AG09319 (cell line): ENCODE results near the gene ELL3.
"Not testable (repeated sequence)": the region's sequence is repeated elsewhere in the genome, so short reads cannot be mapped to it uniquely, and the experiment has no call there.

Source experiments
- DNase-seq: peaks from one replicate; pipeline ENCODE4 v3.0.0-alpha.2; 2010; ENCODE audit warnings: low read depth; ENCODE audit errors: extremely low read depth
- TF ChIP-seq, protein P1 (sequence below): IDR thresholded peaks from 2 replicates; pipeline ENCODE4 v1.5.1; 2011; ENCODE audit warnings: low read depth, mild to moderate bottlenecking, inconsistent platforms, low read length, moderate library complexity

The ELL3 gene

DNA sequence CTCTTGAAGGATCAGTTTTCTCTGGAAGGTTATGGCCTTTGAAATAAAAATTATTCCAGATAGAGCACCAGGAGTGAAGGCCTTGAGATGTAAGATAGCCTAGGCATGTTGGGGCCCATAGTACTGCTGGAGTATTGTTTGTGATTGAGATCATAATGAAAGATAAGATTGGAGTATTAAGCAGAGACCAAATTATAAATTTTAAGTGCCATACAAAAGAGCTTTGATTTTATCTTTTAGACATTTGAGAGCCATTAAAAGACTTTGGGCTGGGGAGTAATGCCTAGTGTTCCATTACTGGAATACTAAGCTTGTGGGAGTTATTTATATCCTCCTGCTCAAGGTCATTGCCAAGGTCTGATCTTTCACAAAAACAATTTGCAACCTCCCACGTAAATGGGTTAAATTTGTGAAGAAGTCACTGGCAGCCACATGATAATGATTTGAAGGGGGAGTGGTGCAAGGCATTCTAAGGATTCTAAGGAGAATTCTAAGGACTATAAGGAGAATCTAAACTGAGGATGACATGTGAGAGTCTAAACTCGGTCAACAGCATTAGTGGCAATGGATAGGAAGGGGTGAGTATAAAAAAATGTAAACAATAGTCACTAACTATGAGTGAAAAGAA is 12.8 kb downstream of the ELL3 start:
- TF ChIP-seq, protein P1, sequence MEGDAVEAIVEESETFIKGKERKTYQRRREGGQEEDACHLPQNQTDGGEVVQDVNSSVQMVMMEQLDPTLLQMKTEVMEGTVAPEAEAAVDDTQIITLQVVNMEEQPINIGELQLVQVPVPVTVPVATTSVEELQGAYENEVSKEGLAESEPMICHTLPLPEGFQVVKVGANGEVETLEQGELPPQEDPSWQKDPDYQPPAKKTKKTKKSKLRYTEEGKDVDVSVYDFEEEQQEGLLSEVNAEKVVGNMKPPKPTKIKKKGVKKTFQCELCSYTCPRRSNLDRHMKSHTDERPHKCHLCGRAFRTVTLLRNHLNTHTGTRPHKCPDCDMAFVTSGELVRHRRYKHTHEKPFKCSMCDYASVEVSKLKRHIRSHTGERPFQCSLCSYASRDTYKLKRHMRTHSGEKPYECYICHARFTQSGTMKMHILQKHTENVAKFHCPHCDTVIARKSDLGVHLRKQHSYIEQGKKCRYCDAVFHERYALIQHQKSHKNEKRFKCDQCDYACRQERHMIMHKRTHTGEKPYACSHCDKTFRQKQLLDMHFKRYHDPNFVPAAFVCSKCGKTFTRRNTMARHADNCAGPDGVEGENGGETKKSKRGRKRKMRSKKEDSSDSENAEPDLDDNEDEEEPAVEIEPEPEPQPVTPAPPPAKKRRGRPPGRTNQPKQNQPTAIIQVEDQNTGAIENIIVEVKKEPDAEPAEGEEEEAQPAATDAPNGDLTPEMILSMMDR: no peak
- no peak for DNase-seq

DNA sequence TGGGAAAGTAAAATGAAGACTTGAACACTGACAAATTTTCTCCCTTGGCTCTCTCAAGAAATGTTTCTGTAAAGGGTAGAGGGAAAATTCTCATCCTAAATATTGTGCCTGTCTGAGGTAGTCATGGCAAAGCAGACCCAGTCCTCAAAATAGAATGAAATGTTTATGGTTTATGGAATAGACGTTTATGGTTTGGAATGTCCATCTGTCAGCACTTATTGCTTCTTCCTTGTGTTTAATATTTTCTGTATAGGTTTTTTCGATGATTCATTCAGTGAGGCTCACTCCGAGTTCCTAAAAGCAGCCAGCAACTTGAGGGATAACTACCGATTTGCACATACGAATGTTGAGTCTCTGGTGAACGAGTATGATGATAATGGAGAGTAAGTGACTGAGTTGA is 13.9 kb downstream of the ELL3 start:
- TF ChIP-seq, protein P1: no peak
- DNase-seq: no peak

DNA sequence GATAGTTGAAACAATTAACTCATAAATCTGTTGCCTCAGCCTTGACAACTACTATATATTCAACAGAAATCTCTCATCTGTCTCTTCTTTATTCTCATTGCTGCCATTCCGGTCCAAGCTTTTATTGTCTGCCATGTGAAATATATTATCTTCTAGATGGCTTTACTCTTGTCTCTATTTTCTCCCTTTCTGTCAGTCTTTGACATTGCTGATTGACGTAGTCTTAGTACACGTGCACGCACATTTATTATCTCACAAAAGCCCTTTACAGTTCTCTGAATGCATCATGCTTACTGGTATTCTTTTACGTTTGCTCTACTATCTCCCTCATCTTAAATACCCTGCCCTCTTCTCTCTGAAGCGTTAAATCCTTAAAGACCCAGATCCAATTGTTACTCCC is 24.9 kb downstream of the ELL3 start:
- TF ChIP-seq, protein P1: no peak
- DNase-seq: no peak

DNA sequence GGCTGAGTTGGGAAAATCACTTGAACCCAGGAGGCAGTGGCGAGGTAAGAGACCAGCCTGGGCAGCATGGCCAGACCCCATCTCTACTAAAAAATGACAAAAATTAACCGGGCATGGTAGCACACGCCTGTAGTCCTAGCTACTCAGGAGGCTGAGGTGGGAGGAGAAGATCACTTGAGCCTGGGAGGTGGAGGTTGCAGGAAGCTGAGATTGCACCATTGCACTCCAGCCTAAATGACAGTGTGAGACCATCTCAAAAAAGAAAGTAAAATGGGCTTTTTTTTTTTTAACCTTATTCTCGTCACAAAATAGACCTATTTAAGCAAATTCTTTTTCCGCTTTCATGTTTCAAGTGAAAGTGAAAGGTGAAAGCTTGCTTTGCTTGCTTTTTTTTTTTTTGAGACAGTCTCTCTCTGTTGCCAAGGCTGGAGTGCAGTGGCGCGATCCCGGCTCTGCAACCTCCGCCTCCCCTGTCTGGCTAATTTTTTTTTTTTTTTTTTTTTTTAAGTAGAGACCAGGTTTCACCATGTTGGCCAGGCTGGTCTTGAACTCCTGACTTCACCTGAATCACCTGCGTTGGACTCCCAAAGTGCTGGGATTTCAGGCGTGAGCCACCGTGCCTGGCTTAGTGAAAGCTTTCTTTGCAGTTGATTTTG is 26.9 kb downstream of the ELL3 start:
- TF ChIP-seq, protein P1: no peak
- no peak for DNase-seq

DNA sequence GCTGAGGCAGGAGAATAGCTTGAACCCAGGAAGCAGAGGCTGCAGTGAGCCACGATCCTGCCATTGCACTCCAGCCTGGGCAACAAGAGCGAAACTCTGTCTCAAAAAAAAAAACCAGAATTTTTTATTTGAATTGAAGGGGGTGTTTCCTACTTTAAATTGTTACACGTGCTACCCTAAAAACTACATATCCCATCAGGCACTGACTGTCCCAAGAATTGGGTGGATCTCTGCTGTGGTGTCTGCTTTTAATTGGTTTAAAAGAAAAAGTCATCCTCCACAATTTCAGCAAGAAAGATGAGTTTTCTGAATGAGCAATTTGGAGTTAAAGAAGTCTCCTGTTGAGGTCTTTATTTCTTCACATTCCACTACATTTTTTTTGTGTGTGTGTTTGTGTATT is 28.4 kb downstream of the ELL3 start:
- no peak for DNase-seq
- TF ChIP-seq, protein P1: no peak

DNA sequence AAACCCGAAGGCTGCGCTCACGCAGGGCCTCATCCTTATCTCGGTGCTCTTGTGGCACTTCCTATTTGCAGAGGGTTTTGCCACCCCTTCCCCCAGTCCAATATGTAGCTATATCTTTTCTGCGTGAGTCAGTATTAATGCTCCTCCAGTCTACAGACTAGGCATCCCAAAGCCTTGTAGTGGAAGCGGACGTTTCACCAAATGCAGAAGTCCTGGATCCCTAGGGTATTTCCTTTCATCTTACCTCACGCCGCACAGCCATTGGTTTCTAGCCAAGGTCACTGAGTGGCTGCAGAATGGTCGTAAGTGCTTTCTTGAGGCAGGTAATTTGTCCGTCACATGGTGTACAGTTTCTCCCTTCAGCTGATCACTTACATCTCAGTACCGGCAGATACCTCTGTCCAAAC is 29.9 kb downstream of the ELL3 start:
- not testable (repeated sequence) for DNase-seq

DNA sequence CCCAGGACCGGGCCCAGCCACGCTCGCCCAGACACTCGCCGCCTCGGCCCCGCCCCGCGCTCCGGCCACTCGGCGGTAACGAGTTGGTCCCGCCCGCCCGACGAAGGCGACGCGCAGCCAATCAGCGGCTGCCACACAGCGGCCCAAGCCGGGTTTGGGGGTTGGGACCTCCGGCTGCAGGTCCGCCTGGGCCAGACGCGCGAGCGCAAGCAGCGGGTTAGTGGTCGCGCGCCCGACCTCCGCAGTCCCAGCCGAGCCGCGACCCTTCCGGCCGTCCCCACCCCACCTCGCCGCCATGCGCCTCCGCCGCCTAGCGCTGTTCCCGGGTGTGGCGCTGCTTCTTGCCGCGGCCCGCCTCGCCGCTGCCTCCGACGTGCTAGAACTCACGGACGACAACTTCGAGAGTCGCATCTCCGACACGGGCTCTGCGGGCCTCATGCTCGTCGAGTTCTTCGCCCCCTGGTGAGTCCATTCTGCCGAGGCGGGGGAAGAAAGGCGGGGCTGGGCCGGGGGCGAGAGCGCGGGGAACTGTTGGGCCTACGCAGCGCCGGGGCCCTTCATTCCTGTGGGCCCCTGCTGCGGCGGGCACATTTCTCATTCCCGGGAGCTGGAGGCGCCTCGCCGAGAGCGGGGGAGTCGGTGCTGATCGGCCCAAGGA is 30.4 kb downstream of the ELL3 start, which contains the start of gene PDIA3:
PDIA3 (plus strand) TSS at position 194 of the 658 bp plus-strand sequence; CDS start at position 296, 102 bp downstream.
- peak; percentile 70 for DNase-seq

DNA sequence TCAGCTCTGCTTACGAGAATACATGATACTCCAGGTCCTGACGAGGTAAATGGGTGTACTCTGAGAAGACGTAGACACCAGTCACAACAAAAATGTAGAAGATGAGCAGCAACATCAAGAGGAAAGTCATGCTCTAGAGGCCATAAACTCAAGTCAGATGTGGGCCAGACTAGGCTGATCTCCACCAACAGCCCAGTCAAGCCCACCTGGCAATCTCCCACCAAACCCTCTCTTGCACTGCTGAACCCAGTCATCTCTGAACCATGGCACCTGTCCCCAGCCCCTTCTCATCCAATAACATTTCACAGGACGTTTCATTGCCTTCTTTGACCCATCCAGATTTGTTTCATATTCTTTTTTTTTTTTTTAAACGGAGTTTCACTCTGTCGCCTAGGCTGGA is 41.4 kb downstream of the ELL3 start:
- TF ChIP-seq, protein P1: no peak
- DNase-seq: no peak

DNA sequence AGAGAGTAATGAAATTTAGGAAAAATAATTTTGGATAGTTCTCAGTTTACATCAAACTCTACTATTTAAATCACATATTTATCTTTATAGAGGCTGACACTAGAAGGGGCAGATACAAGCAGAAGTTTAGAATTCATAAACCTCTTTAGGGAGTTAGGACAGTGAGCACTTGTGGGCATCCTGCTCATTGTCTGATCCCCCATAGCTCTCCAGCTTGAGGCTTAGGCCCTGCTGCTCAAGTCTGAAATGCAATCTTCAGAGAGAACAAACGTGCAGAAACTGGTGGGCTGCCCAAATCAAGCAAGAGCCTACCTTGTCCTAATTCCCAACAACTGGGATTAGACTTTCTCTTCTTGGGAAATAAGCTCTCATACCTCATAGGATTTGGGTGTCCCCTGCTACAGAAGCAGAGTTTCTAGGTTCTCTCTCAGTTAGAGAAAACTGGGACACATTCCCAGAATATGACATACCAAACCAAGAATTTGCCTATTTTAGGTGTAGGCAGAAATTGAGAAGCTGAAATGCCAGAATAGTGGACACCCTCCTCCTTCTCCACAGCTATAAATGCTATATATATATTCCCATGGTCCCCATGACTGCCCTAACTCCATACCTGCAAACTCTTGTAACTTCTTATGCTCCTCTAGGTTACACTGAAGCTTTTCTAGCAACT is 48.6 kb downstream of the ELL3 start:
- not testable (repeated sequence) for DNase-seq

DNA sequence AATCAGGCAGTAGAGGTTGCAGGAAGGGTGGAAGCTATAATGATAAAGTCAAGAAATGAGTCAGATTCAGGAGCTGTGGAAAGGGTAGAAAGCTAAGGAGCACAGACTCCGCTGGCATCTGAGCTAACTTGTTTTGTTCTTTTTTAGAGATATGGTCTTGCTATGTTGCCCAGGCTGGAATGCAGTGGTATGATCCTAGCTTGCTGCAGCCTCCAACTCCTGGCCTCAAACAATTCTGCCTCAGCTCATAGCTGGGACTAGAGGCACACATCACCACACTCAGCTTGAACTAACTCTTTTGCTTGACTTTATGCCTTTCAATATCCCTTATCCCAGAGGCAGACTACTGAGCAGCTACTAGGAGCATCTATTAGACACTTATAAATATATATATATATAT is 50.5 kb downstream of the ELL3 start:
- not testable (repeated sequence) for DNase-seq
